Upper lobe of left lung (tissue), 4 donors: ENCODE results near the gene TBCD.

Source experiments
- EP300 ChIP-seq, 4 donors: sonication (generic); formaldehyde crosslinking; IDR thresholded peaks; one replicate each; pipeline ENCODE4 v1.5.1; 2017; ENCODE audit warnings: antibody characterized with exemption in 4 of 4, control low read depth in 2 of 4
- POLR2A ChIP-seq, 4 donors: fragments of 450-650 bp; IDR thresholded peaks; one replicate each; pipeline ENCODE4 v1.5.1; 2016 to 2017; ENCODE audit warnings: antibody characterized with exemption in 4 of 4, mild to moderate bottlenecking in 2 of 4
- POLR2AphosphoS5 ChIP-seq, 2 donors: sonication (generic); formaldehyde crosslinking; IDR thresholded peaks; one replicate each; pipeline ENCODE4 v1.5.1; 2017; ENCODE audit warnings: antibody characterized with exemption in 2 of 2
- TF ChIP-seq, protein P1 (sequence below), 6 experiments: fragments of 450-650 bp in 4 of 6; fragments of 200-600 bp in 2 of 6; sonication (generic) in 2 of 6; IDR thresholded peaks; one replicate each; pipeline ENCODE4 v1.5.1; 2016 to 2019; ENCODE audit warnings: antibody characterized with exemption in 6 of 6

DNA sequence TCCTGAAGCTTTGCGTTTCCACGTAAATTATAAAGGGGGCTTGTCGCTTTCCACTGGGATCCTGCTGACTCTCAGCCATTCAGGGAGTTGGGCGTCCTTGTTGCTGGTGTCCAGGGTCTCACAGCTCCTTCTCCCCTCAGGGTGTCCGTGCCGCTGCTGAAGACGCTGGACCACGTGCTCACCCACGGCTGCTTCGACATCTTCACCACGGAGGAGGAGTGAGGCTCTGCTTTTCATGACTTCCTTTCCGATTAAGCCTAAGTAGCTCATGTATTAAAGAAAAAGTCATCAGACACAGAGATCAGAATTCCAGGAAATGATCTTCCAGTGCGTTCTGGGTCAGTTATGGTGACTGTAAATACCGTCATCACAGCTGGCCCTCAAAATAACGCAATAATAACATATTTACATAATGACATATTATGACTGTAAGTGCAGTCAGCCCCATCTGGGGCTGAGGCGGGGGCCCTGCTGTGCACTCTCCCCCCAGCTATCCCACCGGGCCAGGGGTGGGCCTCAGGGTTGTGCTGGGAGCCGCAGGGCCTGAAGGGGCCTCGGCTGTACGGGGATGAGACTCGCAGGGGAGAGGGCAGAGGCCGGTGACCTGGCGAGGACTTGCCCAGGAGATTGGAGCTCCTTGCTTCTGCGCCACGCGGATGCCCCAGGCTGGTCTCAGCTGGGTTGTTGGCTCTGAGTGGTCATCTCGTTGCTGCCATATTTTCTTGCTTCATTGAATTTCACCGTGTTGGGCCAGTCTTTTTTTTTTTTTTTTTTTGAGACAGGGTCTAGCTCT, 180.8 kb downstream of the TBCD start:
- TF ChIP-seq, protein P1, sequence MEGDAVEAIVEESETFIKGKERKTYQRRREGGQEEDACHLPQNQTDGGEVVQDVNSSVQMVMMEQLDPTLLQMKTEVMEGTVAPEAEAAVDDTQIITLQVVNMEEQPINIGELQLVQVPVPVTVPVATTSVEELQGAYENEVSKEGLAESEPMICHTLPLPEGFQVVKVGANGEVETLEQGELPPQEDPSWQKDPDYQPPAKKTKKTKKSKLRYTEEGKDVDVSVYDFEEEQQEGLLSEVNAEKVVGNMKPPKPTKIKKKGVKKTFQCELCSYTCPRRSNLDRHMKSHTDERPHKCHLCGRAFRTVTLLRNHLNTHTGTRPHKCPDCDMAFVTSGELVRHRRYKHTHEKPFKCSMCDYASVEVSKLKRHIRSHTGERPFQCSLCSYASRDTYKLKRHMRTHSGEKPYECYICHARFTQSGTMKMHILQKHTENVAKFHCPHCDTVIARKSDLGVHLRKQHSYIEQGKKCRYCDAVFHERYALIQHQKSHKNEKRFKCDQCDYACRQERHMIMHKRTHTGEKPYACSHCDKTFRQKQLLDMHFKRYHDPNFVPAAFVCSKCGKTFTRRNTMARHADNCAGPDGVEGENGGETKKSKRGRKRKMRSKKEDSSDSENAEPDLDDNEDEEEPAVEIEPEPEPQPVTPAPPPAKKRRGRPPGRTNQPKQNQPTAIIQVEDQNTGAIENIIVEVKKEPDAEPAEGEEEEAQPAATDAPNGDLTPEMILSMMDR (IDR thresholded peaks at IDR 0.05), result no peak
- TF ChIP-seq POLR2A (IDR thresholded peaks at IDR 0.05), result no peak
- no peak for TF ChIP-seq POLR2AphosphoS5 (IDR thresholded peaks at IDR 0.05)
- TF ChIP-seq EP300 (IDR thresholded peaks at IDR 0.05), result no peak
